A549 treated with CpdA at 1 μM for 4 hours (cell line): Measurements from ENCODE around the gene PRR35. TPM values are rescaled to one million over a fixed set of nuclear protein-coding genes. Genes with fewer than 3 reads are reported as not detected.

ENCODE experiments used
- total RNA-seq: library from RNA; stranded (reverse); fragments of 200-300 nt; extraction: Qiagen RNA extraction; gene quantifications from 5 replicates; pipeline ENCODE4 v1.2.3, GENCODE V29; 2022; ENCODE audit warnings: low read depth

The PRR35 gene
- total RNA-seq: 0.08 to 0.20 TPM (median 0.09 TPM) in 3 of 5 replicates, not detected in the others

DNA sequence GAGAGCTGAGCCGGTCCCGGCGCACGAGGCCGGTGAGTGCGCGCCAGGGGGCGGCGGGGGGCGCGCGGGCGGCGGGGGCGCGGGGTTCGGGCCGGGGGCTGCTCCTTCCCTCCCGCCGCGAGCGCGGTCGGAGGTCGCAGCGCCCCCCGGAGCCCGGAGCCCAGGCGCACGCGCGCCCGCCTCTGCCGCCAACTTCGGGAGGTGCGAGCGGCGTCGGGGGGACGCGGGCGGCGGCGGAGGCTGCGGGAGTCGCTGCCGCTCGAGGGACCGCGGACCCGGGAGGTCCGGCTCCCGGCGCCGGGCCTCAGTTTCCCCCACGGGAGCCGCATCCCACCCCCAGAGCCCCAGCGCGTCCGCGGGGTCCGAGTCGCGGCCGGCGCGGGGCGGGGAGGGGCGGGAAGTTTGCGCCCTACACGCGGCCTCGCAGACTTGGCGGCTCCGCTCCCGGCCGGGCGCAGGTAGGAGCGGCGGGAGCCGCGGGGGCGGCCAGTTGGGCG is at the start of gene PRR35:
TSS of gene PRR35 (plus strand) at position 191 of the 497 bp plus-strand sequence. CDS start 2,901 bp downstream, outside the sequence.

DNA sequence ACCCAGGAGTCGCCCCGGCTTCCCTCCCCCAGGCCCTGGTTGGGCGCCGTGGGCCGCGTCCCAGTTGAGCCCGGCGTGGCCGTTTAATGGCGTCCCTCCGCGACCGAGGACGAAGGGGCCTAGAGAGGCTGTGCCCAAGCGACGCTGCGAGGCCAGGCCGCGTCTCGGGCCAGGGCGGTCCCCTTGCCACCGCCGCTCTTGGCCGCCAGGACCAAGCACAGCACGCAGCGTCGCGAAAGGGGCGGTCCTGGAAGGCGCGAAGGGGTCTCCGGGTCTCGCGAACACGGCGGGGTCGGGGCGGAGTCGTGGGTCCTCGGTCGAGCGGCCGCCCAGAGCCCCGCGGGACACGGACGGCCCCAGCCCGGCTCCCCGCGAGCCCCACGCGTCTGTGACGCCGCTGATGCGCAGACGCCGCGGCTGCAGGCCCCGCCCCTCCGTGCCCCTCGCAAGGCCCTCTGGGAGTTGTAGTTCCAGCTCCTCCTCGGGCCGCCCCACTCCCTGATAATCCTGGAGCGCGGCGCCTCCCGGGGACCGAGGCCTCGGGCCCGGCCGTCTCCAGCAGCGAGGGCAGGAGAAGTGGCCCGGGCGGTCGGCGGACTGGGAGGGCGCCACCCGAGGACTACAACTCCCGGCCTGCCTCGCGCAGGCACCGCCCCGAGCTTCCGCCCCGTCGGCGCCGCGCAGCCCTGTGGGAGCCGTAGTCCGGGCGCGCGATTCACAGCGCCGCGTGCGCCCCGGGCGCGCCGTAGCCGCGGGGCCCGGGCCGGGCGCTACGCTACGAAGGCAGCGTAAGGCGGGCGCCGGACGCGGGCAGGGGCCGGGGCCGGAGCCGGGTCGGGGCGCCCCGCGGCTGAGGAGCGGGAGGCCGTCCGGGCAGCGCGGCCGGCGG is 32.9 kb upstream of the PRR35 start, which contains the start of gene CAPN15:
TSS of gene CAPN15 (plus strand) at position 698 of the 889 bp plus-strand sequence. CDS start 19,127 bp downstream, outside the sequence.

DNA sequence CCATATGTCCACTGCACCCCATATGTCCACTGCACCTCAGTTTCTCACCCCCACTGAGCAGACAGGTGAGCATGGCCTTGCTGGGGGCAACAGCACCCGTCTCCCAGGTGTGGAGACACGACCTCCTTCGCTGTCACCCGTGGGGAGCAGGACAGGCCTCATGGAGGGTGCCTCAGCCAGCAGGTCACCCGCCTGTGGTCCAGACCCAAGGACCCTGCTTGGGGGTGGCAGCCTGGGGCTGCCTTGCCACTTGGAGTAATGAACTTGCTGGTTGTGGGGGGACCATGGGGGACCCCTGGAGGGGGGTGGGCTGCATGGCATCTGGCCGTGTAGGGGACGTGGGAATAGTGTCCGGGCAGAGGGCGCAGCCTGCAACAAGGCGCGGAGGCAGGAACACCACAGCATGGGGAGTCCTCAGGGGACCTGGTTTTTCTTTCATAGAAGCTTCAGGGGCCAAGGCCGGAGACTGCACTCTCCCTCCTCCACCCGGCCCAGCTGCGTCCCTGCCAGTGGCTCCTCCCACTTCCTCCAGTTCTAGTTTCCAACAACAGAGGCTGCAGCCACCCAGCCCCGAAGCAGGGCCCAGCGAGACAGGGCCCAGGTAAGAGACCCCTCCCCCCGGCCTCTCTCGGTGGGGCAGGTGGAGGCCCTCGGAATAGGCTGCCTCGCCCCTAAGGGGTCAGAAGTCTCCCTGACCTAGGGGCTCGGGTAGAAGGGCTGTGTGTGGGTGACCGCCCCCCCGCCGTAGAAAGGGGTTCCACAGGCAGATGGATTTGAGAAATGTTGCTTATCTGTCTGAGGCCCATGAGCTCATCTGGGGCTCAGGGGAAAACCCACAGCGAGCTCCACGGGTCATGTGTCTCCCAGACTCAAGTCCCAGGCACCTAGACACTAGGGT is 6.5 kb downstream of the PRR35 start, which contains the start of gene NHLRC4:
TSS of gene NHLRC4 (plus strand) at position 531 of the 898 bp plus-strand sequence. CDS start 1,043 bp downstream, outside the sequence.

DNA sequence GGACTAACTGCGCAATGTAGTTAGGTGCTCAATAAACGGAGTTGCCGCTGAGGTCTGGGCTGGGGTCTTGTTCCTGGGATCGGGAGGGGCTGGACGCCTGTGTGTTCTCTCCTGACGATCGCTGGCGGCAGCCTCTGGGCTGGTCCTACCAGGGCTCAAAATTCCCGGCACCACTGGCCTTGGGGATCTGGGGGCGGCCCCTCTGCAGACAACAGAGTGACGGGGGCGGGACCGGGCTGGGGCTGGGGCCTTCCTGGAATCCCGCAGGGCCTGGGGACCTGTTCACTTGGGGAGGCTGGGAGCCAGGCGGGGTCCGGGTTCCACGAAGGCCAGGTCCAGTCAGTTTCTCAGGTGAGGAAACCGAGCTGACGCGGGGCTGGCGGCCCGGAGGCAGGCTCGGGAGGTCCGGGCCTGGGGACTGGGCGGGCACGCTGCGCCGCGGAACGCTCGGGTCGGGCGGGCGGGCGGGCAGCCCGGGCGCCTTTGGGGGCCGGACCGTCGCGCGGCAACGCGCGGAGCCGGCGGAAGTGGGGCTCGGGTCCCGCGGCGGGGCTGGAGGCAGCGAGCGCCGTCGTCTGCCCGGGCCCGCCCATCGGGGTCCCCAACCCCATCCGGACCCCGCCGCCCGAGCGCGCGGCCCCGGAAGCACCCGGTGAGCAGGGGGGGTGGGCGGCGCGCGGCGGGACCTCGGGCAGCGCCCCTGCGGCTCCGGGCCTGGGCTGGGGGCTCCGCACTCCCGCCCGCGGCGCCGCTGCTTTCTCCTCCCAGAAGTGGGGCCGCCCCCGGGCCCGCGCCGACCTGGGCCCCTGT is 9.5 kb downstream of the PRR35 start, which contains the start of gene PIGQ:
TSS of gene PIGQ (plus strand) at position 524 of the 810 bp plus-strand sequence. CDS start 4,107 bp downstream, outside the sequence.

DNA sequence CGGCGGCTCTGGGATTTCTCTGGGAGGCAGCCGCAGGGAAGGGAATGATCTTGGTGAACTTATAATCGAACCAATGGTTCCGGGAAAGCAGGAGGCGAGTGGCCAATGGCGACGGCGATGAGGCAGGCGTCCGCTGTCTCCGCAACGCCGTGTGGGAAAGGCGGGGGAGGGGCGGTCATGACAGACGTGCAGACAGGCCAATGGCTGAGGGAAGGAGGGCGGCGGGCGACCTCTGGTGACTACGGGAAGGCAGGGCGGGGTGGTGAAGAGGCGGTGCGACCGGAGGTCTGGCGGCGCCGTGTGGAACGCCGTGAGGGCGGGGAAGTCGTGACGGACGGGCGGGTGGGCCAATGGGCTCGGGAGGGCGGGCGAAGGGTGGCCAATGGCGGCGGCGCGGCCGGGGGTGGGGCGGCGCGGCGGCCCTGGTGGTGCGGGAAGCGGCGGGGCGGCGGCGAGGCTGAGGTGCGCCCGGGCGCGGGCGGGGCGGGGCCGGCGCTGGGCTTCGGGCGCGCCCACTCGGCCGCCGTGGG is 29.5 kb downstream of the PRR35 start, which contains the start of gene RAB40C:
TSS of gene RAB40C (plus strand) at position 409 of the 530 bp plus-strand sequence. CDS start 226 bp downstream, outside the sequence.

Other genes with a start within 250 kb of the PRR35 start
- 27.2 to 35.2 TPM (median 34.5 TPM) in 5 replicates for gene AXIN1, start 207.7 kb upstream of the PRR35 start, total RNA-seq
- 114 to 137 TPM (median 122 TPM) in 5 replicates for gene MRPL28, start 189.9 kb upstream of the PRR35 start, total RNA-seq
- 22.4 to 38.6 TPM (median 36.8 TPM) in 5 replicates for gene PGAP6, start 178.4 kb upstream of the PRR35 start, total RNA-seq
- 265 to 436 TPM (median 422 TPM) in 5 replicates for gene NME4, start 163.2 kb upstream of the PRR35 start, total RNA-seq
- gene DECR2, start 158.5 kb upstream of the PRR35 start, total RNA-seq: 19.3 to 29.5 TPM (median 28.7 TPM) in 5 replicates
- 17.3 to 23.6 TPM (median 20.1 TPM) in 5 replicates for gene RAB11FIP3, start 134.7 kb upstream of the PRR35 start, total RNA-seq
- 45.7 to 81.9 TPM (median 75.8 TPM) in 5 replicates for gene CAPN15, start 32.7 kb upstream of the PRR35 start, total RNA-seq
- 0.12 to 0.23 TPM (median 0.21 TPM) in 5 replicates for gene NHLRC4, start 6.6 kb downstream of the PRR35 start, total RNA-seq
- 28.6 to 41.6 TPM (median 36.3 TPM) in 5 replicates for gene PIGQ, start 9.6 kb downstream of the PRR35 start, total RNA-seq
- gene RAB40C, start 29.7 kb downstream of the PRR35 start, total RNA-seq: 13.7 to 19.3 TPM (median 16.9 TPM) in 5 replicates
- gene WFIKKN1, start 70.6 kb downstream of the PRR35 start, total RNA-seq: 0.13 to 0.23 TPM (median 0.16 TPM) in 4 of 5 replicates, not detected in the other
- 70.5 to 143 TPM (median 129 TPM) in 5 replicates for gene METTL26, start 75.9 kb downstream of the PRR35 start, total RNA-seq
- gene MCRIP2, start 81.4 kb downstream of the PRR35 start, total RNA-seq: 18.7 to 43.8 TPM (median 40.3 TPM) in 5 replicates
- gene WDR90, start 89.0 kb downstream of the PRR35 start, total RNA-seq: 16.8 to 31.5 TPM (median 24.8 TPM) in 5 replicates
- 66.4 to 97.4 TPM (median 83.6 TPM) in 5 replicates for gene RHOT2, start 107.7 kb downstream of the PRR35 start, total RNA-seq
- 1.0 to 1.6 TPM (median 1.5 TPM) in 5 replicates for gene RHBDL1, start 115.3 kb downstream of the PRR35 start, total RNA-seq
- 78.9 to 127 TPM (median 111 TPM) in 5 replicates for gene STUB1, start 120.0 kb downstream of the PRR35 start, total RNA-seq
- 68.3 to 83.7 TPM (median 79.8 TPM) in 5 replicates for gene JMJD8, start 123.9 kb downstream of the PRR35 start, total RNA-seq
- gene WDR24, start 130.0 kb downstream of the PRR35 start, total RNA-seq: 4.9 to 7.4 TPM (median 6.3 TPM) in 5 replicates
- gene FBXL16, start 145.4 kb downstream of the PRR35 start, total RNA-seq: 1.8 to 3.2 TPM (median 2.6 TPM) in 5 replicates
- gene METRN, start 154.7 kb downstream of the PRR35 start, total RNA-seq: 64.1 to 206 TPM (median 188 TPM) in 5 replicates
- 25.8 to 60.1 TPM (median 55.1 TPM) in 5 replicates for gene ANTKMT, start 160.8 kb downstream of the PRR35 start, total RNA-seq
- 3.7 to 7.1 TPM (median 5.7 TPM) in 5 replicates for gene CCDC78, start 166.0 kb downstream of the PRR35 start, total RNA-seq
- gene HAGHL, start 166.7 kb downstream of the PRR35 start, total RNA-seq: 13.4 to 18.6 TPM (median 16.8 TPM) in 5 replicates
- gene CIAO3, start 180.6 kb downstream of the PRR35 start, total RNA-seq: 16.7 to 26.8 TPM (median 22.7 TPM) in 5 replicates
- 1.4 to 3.1 TPM (median 2.8 TPM) in 5 replicates for gene MSLN, start 200.3 kb downstream of the PRR35 start, total RNA-seq
- 31.5 to 55.5 TPM (median 49.7 TPM) in 5 replicates for gene RPUSD1, start 228.0 kb downstream of the PRR35 start, total RNA-seq
- 15.2 to 30.0 TPM (median 23.2 TPM) in 5 replicates for gene CHTF18, start 228.2 kb downstream of the PRR35 start, total RNA-seq
- not detected in 5 replicates for gene GNG13, start 240.3 kb downstream of the PRR35 start, total RNA-seq